Hepatocyte (in vitro differentiated cells): ENCODE results near the gene ANKFN1. TPM values are rescaled to one million over a fixed set of nuclear protein-coding genes. Genes with fewer than 3 reads are reported as not detected.
A peak's percentile ranks its signal among the peaks of the same experiment; 100 is the strongest.

ENCODE experiments used
- DNase-seq: peaks from one replicate; pipeline ENCODE4 v3.0.0-alpha.2; 2016; ENCODE audit warnings: low spot score
- H2AFZ ChIP-seq: fragments of 200-600 bp; sonication (generic); 2 replicates; pipeline ENCODE4 v1.6.0; 2016; ENCODE audit warnings: antibody characterized with exemption, mild to moderate bottlenecking
- H3K27ac ChIP-seq: fragments of 200-600 bp; sonication (generic); 2 replicates; pipeline ENCODE4 v1.5.1; 2016; ENCODE audit warnings: mild to moderate bottlenecking
- H3K27me3 ChIP-seq: fragments of 200-600 bp; sonication (generic); 2 replicates; pipeline ENCODE4 v1.6.1; 2016
- H3K36me3 ChIP-seq: fragments of 200-600 bp; sonication (generic); replicated peaks from 2 replicates; pipeline ENCODE4 v1.5.1; 2016; ENCODE audit warnings: low read depth; ENCODE audit not compliant: insufficient read depth
- H3K4me1 ChIP-seq: fragments of 200-600 bp; sonication (generic); 2 replicates; pipeline ENCODE4 v1.5.1; 2016; ENCODE audit warnings: mild to moderate bottlenecking, moderate library complexity; ENCODE audit not compliant: insufficient read depth
- H3K4me2 ChIP-seq: fragments of 200-600 bp; sonication (generic); 2 replicates; pipeline ENCODE4 v1.6.0; 2016
- H3K4me3 ChIP-seq: fragments of 200-600 bp; sonication (generic); 2 replicates; pipeline ENCODE4 v1.5.1; 2016; ENCODE audit warnings: mild to moderate bottlenecking
- H3K79me2 ChIP-seq: fragments of 200-600 bp; sonication (generic); 2 replicates; pipeline ENCODE4 v1.6.0; 2017; ENCODE audit warnings: mild to moderate bottlenecking
- H3K9me2 ChIP-seq: fragments of 200-600 bp; sonication (generic); replicated peaks from 2 replicates; pipeline ENCODE4 v1.6.0; 2017; ENCODE audit warnings: mild to moderate bottlenecking; ENCODE audit not compliant: insufficient read depth
- H3K9me3 ChIP-seq: fragments of 200-600 bp; sonication (generic); 2 replicates; pipeline ENCODE4 v1.5.1; 2016; ENCODE audit warnings: low read depth, mild to moderate bottlenecking
- H4K20me1 ChIP-seq: fragments of 200-600 bp; sonication (generic); 2 replicates; pipeline ENCODE4 v1.6.0; 2016; ENCODE audit warnings: mild to moderate bottlenecking; ENCODE audit not compliant: insufficient read depth, poor library complexity, severe bottlenecking
- EZH2 ChIP-seq: fragments of 200-600 bp; sonication (generic); IDR thresholded peaks from 2 replicates; pipeline ENCODE4 v1.6.1; 2016; ENCODE audit warnings: antibody characterized with exemption, mild to moderate bottlenecking, borderline replicate concordance
- EZH2phosphoT487 ChIP-seq: fragments of 200-600 bp; sonication (generic); IDR thresholded peaks from one replicate; pipeline ENCODE4 v1.6.1; 2018; ENCODE audit warnings: antibody characterized with exemption, mild to moderate bottlenecking, low read depth, moderate library complexity; ENCODE audit not compliant: unreplicated experiment, severe bottlenecking
- WGBS: methylation state at CpG from one replicate; pipeline ENCODE4 v1.1.6; 2016; ENCODE audit warnings: low lambda C conversion rate; ENCODE audit errors: missing lambda C conversion rate; 5-methylcytosine and 5-hydroxymethylcytosine counted together
- polyA plus RNA-seq: library from polyadenylated mRNA; unstranded; fragments of >200 nt; fragmentation: Nextera tagmentation; extraction: Ambion mirVana; gene quantifications from 2 replicates; pipeline ENCODE4 v1.2.1, GENCODE V29; 2016
- total RNA-seq: library from RNA; depleted of rRNA; stranded (reverse); fragments of >200 nt; gene quantifications from 2 replicates; pipeline ENCODE4 v1.2.3, GENCODE V29; 2014
- TF ChIP-seq, protein P1 (sequence below): fragments of 200-600 bp; sonication (generic); IDR thresholded peaks from 2 replicates; pipeline ENCODE4 v1.5.1; 2016; ENCODE audit warnings: antibody characterized with exemption, mild to moderate bottlenecking; ENCODE audit not compliant: poor library complexity

ANKFN1 gene
- total and polyA plus RNA-seq, 2 experiments from 2014 or later = 0.10 to 1.2 TPM

- H4K20me1 ChIP-seq = no peaks in the 10 kb centered on the region
- H3K9me3 ChIP-seq = no peaks in the 10 kb centered on the region
- H2AFZ ChIP-seq = no peak overlapping the region
- WGBS = 78% methylated on average over 1 of the region's 1 CpG
- H3K4me3 ChIP-seq = no peak overlapping the region
- TF ChIP-seq, protein P1, sequence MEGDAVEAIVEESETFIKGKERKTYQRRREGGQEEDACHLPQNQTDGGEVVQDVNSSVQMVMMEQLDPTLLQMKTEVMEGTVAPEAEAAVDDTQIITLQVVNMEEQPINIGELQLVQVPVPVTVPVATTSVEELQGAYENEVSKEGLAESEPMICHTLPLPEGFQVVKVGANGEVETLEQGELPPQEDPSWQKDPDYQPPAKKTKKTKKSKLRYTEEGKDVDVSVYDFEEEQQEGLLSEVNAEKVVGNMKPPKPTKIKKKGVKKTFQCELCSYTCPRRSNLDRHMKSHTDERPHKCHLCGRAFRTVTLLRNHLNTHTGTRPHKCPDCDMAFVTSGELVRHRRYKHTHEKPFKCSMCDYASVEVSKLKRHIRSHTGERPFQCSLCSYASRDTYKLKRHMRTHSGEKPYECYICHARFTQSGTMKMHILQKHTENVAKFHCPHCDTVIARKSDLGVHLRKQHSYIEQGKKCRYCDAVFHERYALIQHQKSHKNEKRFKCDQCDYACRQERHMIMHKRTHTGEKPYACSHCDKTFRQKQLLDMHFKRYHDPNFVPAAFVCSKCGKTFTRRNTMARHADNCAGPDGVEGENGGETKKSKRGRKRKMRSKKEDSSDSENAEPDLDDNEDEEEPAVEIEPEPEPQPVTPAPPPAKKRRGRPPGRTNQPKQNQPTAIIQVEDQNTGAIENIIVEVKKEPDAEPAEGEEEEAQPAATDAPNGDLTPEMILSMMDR = no peak
- no peaks in the 10 kb centered on the region for H3K4me1 ChIP-seq
- H3K9me2 ChIP-seq = no peaks in the 10 kb centered on the region
- no peaks in the 10 kb centered on the region for H3K27me3 ChIP-seq
- no peak overlapping the region for H3K4me2 ChIP-seq
- no peak for DNase-seq
- no peak overlapping the region for H3K27ac ChIP-seq
- no peaks in the 10 kb centered on the region for H3K36me3 ChIP-seq
- H3K79me2 ChIP-seq = no peaks in the 10 kb centered on the region
These were observed 327.2 kb downstream of the ANKFN1 start for GRCh38 chr17:56480501-56480900.

- no peaks in the 10 kb centered on the region for H3K36me3 ChIP-seq
- H3K4me2 ChIP-seq = no peak overlapping the region
- H3K4me3 ChIP-seq = no peak overlapping the region
- 62% methylated on average over 5 of the region's 5 CpGs for WGBS
- no peak overlapping the region for H2AFZ ChIP-seq
- no peaks in the 10 kb centered on the region for H3K9me2 ChIP-seq
- no peaks in the 10 kb centered on the region for H3K9me3 ChIP-seq
- H4K20me1 ChIP-seq = no peaks in the 10 kb centered on the region
- no peak overlapping the region for H3K27ac ChIP-seq
- no peaks in the 10 kb centered on the region for H3K4me1 ChIP-seq
- TF ChIP-seq EZH2 (no peak), EZH2phosphoT487 (no peak)
- TF ChIP-seq, protein P1 = no peak
- no peaks in the 10 kb centered on the region for H3K27me3 ChIP-seq
- no peaks in the 10 kb centered on the region for H3K79me2 ChIP-seq
- DNase-seq = no peak
These were observed 328.4 kb downstream of the ANKFN1 start for GRCh38 chr17:56481659-56482058.

- H2AFZ ChIP-seq = no peak overlapping the region
- no peak for DNase-seq
- no peak overlapping the region for H3K4me3 ChIP-seq
- H3K4me2 ChIP-seq = no peak overlapping the region
- H3K4me1 ChIP-seq = no peaks in the 10 kb centered on the region
- no peaks in the 10 kb centered on the region for H3K27me3 ChIP-seq
- no peaks in the 10 kb centered on the region for H4K20me1 ChIP-seq
- H3K27ac ChIP-seq = peak overlapping the region; percentile 10
- no peaks in the 10 kb centered on the region for H3K36me3 ChIP-seq
- TF ChIP-seq EZH2phosphoT487 (no peak), EZH2 (no peak)
- TF ChIP-seq, protein P1 = no peak
- H3K9me2 ChIP-seq = no peaks in the 10 kb centered on the region
- WGBS = 61% methylated on average over 6 of the region's 6 CpGs
- no peaks in the 10 kb centered on the region for H3K79me2 ChIP-seq
- no peaks in the 10 kb centered on the region for H3K9me3 ChIP-seq
These were observed 329.0 kb downstream of the ANKFN1 start for GRCh38 chr17:56482229-56482628.

DNA sequence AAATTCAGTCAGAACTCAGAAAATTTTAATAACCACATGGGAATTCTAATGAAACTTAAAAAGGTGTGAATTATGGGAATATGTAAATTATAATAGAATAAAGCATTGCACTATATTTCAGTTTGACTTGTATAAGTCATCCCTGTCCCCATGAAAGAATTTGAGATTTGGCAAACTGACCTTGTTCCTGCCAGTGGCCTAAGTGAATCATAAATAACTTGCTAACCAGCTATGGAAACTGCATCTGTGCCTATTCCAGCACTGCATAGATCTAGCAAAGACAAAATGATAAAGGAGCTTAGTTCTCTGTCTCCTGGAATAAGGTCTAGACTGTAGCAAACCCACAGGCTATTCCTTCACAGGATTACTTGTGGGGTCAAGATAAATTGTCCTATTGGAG, 333.5 kb downstream of the ANKFN1 start:
- H3K36me3 ChIP-seq = no peaks in the 10 kb centered on the region
- no peaks in the 10 kb centered on the region for H3K9me2 ChIP-seq
- TF ChIP-seq, protein P1 = no peak
- TF ChIP-seq EZH2phosphoT487 (no peak), EZH2 (no peak)
- no peak overlapping the region for H2AFZ ChIP-seq
- H3K27ac ChIP-seq = no peak overlapping the region
- no peak overlapping the region for H3K4me3 ChIP-seq
- no peak for DNase-seq
- no peaks in the 10 kb centered on the region for H3K9me3 ChIP-seq
- no peak overlapping the region for H3K4me2 ChIP-seq
- H4K20me1 ChIP-seq = no peaks in the 10 kb centered on the region
- no peaks in the 10 kb centered on the region for H3K4me1 ChIP-seq
- H3K27me3 ChIP-seq = no peaks in the 10 kb centered on the region
- no peaks in the 10 kb centered on the region for H3K79me2 ChIP-seq
